Smooth muscle cell of the brain vasculature (primary cell): Measurements from ENCODE around the gene SH2D3C.

Experiments used
- DNase-seq: peaks from one replicate; pipeline ENCODE4 v3.0.0-alpha.2; 2012; ENCODE audit warnings: low read depth, low spot score

Gene SH2D3C

GRCh38 chr9:127698985-127699670 is 79.3 kb downstream of the SH2D3C start:
- peak; percentile 93 for DNase-seq

DNA sequence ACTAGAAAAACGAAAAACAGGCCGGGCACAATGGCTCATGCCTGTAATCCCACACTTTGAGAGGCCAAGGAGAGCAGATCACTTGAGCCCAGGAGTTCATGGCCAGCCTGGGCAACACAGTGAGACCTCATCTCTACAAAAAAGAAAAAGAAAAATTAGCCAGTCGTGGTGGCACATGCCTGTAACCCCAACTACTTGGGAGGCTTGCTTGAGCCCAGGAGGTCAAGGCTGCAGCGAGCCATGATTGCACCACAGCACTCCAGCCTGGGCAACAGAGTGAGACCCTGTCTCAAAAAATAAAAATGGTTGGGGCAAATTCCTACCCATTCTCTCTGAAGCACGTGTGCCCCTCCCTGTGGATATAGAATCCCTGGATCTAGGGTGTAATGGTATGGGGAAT is 80.1 kb downstream of the SH2D3C start:
- DNase-seq, result no peak

DNA sequence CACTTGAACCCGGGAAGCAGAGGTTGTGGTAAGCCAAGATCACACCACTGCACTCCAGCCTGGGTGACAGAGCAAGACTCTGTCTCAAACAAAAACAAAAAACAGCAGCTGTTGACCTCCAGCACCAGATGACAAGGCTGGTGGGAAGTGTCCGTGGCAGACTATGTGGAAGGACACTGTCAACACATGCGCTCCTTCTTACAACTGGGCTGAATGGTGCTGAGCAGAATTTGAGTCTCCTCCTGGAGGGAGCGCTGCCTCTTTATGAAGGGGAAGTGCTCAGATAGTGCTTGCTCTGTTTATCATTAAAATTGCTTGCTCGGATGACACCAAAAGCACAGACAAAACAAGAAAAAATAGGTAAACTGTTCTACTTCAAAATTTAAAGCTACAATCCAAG is 80.9 kb downstream of the SH2D3C start:
- DNase-seq, result no peak

GRCh38 chr9:127694890-127695720 is 83.4 kb downstream of the SH2D3C start:
- no peak for DNase-seq

GRCh38 chr9:127693697-127694096 is 84.8 kb downstream of the SH2D3C start:
- DNase-seq, result no peak

- DNase-seq, result no peak
Observed at GRCh38 chr9:127693143-127693542, 85.3 kb downstream of the SH2D3C start.

GRCh38 chr9:127692071-127692470 is 86.4 kb downstream of the SH2D3C start:
- DNase-seq, result no peak

GRCh38 chr9:127690735-127691134 is 87.7 kb downstream of the SH2D3C start:
- no peak for DNase-seq

DNA sequence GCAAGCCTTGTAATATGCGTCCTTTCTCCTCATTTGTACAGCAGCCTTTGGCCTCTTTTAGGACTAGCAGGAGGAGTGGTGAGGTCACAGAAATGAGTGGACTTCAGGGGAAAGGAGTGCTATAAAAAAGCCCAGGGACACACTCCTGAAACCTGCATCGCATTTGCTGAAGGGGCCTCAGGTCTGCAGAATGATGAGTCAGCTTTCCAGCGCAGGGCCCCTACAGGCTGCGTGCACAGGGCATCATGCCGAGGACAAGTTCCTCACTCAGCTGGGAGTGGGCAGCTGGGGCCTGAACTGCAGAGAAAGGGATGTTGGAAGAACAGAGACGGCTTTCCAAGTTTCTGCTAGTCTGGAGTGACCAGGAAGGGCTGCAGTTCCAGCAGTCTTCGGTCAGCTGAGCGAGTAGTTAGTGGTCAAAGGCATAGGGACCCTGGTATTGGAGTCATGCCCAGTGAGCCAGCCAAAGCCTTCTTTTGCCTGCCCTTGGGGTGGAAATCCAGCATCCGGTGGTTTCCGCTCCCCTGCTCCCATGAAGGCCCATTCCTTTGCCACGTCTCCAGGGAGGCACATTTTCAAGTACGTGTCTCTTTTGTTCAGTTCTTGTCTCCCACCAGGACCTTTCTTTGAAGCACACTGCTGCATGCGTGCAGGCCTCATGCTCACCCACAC is 89.0 kb downstream of the SH2D3C start:
- no peak for DNase-seq
